ENCODE results near the gene ARMC9.
"Not testable (repeated sequence)": the region's sequence is repeated elsewhere in the genome, so short reads cannot be mapped to it uniquely, and the experiment has no call there.

Gene ARMC9

GRCh38 chr2:231374771-231375170 is 176.3 kb downstream of the ARMC9 start (continued):
- TF ChIP-seq ATF2 (tag by site-specific recombination; IDR thresholded peaks at IDR 0.05; ENCODE audit: low read depth) (no peak), PRDM1 (tag by site-specific recombination; IDR thresholded peaks at IDR 0.05) (no peak), ZNF184 (tag by site-specific recombination; IDR thresholded peaks at IDR 0.05) (no peak), ZBTB20 (tag by site-specific recombination; IDR thresholded peaks at IDR 0.05) (no peak), ZIC2 (tag by site-specific recombination; IDR thresholded peaks at IDR 0.05) (no peak), ZSCAN23 (tag by site-specific recombination; IDR thresholded peaks at IDR 0.05) (no peak), ZNF335 (tag by site-specific recombination; conservative IDR thresholded peaks at IDR 0.05) (no peak)

DNA sequence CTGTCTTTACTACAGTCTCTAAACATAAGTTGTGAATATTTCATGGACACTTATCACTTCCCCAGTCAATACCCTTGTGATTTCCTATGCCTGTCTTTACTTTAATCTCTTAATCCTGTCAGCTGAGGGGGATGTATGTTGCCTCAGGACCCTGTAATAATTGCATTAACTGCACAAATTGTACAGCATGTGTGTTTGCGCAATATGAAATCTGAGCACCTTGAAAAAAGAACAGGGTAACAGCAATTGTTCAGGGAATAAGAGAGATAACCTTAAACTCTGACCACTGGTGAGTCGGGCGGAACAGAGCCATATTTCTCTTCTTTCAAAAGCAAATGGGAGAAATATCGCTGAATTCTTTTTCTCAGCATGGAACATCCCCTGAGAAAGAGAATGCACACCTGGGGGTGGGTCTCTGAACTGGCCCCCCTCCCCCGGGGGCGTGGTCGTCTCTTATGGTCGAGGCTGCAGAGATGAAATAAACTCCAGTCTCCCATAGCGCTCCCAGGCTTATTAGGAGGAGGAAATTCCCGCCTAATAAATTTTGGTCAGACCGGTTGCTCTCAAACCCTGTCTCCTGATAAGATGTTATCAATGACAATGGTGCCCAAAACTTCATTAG is 177.7 kb downstream of the ARMC9 start:
- H3K4me1 ChIP-seq (ENCODE audit: control insufficient read depth, insufficient read depth, low read length); H3K36me3 ChIP-seq (ENCODE audit: control insufficient read depth in 2 of 2, insufficient read depth in 1 of 2, low read length in 2 of 2); POLR2A ChIA-PET; CTCF ChIA-PET; H3K9me3 ChIP-seq (ENCODE audit: control insufficient read depth, insufficient read depth, low read depth, low read length); H3K4me3 ChIP-seq (ENCODE audit: low read depth, low read length); H3K27ac ChIP-seq (ENCODE audit: extremely low read depth, low read depth, low read length): not testable (repeated sequence)

DNA sequence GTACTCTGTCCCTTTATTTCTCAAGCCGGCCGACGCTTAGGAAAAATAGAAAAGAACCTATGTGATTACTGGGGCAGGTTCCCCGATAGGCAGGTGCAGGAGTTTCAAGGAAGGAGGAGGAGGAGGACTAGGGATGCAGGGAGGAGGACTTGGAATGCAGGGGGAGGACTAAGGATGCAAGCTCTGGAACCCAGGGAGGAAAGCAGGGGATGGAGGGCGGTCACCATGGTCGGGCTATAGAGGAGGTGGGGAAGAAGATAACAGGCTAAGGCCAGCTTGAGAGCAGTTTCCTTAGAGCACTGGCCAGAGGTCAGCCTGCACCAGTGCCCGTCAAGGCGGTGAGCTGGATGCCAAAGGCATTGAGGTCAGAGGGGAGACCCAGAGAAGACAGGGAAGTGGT is 178.4 kb downstream of the ARMC9 start:
- H3K4me3 ChIP-seq (ENCODE audit: low read depth, low read length) = no peak overlapping the region
- CTCF ChIA-PET = no interaction called here
- POLR2A ChIA-PET = no interaction called here
- H3K4me1 ChIP-seq (ENCODE audit: control insufficient read depth, insufficient read depth, low read length) = no peaks in the 10 kb centered on the region
- H3K27ac ChIP-seq (ENCODE audit: extremely low read depth, low read depth, low read length) = no peak overlapping the region
- H3K36me3 ChIP-seq (ENCODE audit: control insufficient read depth in 2 of 2, insufficient read depth in 1 of 2, low read length in 2 of 2) = no peaks in the 10 kb centered on the region
- no peaks in the 10 kb centered on the region for H3K9me3 ChIP-seq (ENCODE audit: control insufficient read depth, insufficient read depth, low read depth, low read length)
- TF ChIP-seq, protein P1, sequence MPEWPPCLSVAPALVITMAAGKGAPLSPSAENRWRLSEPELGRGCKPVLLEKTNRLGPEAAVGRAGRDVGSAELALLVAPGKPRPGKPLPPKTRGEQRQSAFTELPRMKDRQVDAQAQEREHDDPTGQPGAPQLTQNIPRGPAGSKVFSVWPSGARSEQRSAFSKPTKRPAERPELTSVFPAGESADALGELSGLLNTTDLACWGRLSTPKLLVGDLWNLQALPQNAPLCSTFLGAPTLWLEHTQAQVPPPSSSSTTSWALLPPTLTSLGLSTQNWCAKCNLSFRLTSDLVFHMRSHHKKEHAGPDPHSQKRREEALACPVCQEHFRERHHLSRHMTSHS (tag by site-specific recombination; IDR thresholded peaks at IDR 0.05) = no peak
- TF ChIP-seq, protein P2, sequence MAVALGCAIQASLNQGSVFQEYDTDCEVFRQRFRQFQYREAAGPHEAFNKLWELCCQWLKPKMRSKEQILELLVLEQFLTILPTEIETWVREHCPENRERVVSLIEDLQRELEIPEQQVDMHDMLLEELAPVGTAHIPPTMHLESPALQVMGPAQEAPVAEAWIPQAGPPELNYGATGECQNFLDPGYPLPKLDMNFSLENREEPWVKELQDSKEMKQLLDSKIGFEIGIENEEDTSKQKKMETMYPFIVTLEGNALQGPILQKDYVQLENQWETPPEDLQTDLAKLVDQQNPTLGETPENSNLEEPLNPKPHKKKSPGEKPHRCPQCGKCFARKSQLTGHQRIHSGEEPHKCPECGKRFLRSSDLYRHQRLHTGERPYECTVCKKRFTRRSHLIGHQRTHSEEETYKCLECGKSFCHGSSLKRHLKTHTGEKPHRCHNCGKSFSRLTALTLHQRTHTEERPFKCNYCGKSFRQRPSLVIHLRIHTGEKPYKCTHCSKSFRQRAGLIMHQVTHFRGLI (tag by site-specific recombination; IDR thresholded peaks at IDR 0.05) = no peak
- TF ChIP-seq, protein P3, sequence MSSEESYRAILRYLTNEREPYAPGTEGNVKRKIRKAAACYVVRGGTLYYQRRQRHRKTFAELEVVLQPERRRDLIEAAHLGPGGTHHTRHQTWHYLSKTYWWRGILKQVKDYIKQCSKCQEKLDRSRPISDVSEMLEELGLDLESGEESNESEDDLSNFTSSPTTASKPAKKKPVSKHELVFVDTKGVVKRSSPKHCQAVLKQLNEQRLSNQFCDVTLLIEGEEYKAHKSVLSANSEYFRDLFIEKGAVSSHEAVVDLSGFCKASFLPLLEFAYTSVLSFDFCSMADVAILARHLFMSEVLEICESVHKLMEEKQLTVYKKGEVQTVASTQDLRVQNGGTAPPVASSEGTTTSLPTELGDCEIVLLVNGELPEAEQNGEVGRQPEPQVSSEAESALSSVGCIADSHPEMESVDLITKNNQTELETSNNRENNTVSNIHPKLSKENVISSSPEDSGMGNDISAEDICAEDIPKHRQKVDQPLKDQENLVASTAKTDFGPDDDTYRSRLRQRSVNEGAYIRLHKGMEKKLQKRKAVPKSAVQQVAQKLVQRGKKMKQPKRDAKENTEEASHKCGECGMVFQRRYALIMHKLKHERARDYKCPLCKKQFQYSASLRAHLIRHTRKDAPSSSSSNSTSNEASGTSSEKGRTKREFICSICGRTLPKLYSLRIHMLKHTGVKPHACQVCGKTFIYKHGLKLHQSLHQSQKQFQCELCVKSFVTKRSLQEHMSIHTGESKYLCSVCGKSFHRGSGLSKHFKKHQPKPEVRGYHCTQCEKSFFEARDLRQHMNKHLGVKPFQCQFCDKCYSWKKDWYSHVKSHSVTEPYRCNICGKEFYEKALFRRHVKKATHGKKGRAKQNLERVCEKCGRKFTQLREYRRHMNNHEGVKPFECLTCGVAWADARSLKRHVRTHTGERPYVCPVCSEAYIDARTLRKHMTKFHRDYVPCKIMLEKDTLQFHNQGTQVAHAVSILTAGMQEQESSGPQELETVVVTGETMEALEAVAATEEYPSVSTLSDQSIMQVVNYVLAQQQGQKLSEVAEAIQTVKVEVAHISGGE (tag by site-specific recombination; conservative IDR thresholded peaks at IDR 0.05; ENCODE audit: low read depth) = no peak
- no peak for TF ChIP-seq ZNF548 (tag by site-specific recombination; IDR thresholded peaks at IDR 0.05)
- TF ChIP-seq SALL2 (tag by site-specific recombination; IDR thresholded peaks at IDR 0.05; ENCODE audit: borderline replicate concordance) = no peak
- no peak for TF ChIP-seq ZNF423 (tag by site-specific recombination; IDR thresholded peaks at IDR 0.05)
- TF ChIP-seq OVOL3 (tag by site-specific recombination; IDR thresholded peaks at IDR 0.05) = no peak
- TF ChIP-seq, protein P4, sequence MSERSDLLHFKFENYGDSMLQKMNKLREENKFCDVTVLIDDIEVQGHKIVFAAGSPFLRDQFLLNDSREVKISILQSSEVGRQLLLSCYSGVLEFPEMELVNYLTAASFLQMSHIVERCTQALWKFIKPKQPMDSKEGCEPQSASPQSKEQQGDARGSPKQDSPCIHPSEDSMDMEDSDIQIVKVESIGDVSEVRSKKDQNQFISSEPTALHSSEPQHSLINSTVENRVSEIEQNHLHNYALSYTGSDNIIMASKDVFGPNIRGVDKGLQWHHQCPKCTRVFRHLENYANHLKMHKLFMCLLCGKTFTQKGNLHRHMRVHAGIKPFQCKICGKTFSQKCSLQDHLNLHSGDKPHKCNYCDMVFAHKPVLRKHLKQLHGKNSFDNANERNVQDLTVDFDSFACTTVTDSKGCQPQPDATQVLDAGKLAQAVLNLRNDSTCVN (tag by site-specific recombination; optimal IDR thresholded peaks at IDR 0.05) = no peak
- TF ChIP-seq, protein P5, sequence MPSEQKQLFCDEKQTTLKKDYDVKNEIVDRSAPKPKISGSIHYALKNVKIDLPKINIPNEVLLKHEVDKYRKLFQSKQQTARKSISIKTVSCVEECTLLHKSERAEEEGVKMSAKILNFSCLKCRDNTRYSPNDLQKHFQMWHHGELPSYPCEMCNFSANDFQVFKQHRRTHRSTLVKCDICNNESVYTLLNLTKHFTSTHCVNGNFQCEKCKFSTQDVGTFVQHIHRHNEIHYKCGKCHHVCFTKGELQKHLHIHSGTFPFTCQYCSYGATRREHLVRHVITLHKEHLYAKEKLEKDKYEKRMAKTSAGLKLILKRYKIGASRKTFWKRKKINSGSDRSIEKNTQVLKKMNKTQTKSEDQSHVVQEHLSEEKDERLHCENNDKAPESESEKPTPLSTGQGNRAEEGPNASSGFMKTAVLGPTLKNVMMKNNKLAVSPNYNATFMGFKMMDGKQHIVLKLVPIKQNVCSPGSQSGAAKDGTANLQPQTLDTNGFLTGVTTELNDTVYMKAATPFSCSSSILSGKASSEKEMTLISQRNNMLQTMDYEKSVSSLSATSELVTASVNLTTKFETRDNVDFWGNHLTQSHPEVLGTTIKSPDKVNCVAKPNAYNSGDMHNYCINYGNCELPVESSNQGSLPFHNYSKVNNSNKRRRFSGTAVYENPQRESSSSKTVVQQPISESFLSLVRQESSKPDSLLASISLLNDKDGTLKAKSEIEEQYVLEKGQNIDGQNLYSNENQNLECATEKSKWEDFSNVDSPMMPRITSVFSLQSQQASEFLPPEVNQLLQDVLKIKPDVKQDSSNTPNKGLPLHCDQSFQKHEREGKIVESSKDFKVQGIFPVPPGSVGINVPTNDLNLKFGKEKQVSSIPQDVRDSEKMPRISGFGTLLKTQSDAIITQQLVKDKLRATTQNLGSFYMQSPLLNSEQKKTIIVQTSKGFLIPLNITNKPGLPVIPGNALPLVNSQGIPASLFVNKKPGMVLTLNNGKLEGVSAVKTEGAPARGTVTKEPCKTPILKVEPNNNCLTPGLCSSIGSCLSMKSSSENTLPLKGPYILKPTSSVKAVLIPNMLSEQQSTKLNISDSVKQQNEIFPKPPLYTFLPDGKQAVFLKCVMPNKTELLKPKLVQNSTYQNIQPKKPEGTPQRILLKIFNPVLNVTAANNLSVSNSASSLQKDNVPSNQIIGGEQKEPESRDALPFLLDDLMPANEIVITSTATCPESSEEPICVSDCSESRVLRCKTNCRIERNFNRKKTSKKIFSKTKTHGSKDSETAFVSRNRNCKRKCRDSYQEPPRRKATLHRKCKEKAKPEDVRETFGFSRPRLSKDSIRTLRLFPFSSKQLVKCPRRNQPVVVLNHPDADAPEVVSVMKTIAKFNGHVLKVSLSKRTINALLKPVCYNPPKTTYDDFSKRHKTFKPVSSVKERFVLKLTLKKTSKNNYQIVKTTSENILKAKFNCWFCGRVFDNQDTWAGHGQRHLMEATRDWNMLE (tag by site-specific recombination; conservative IDR thresholded peaks at IDR 0.05; ENCODE audit: low read depth) = no peak
- no peak for TF ChIP-seq ZNF677 (tag by site-specific recombination; IDR thresholded peaks at IDR 0.05)
- no peak for TF ChIP-seq ZFP37 (tag by site-specific recombination; IDR thresholded peaks at IDR 0.05)
- no peak for TF ChIP-seq ZNF501 (tag by site-specific recombination; IDR thresholded peaks at IDR 0.05)
- TF ChIP-seq ZNF335 (tag by site-specific recombination; conservative IDR thresholded peaks at IDR 0.05) = no peak
- TF ChIP-seq ZFHX2 (tag by site-specific recombination; conservative IDR thresholded peaks at IDR 0.05) = no peak
